ENCODE measurements around the gene GNS. TPM values are rescaled to one million over a fixed set of nuclear protein-coding genes. Genes with fewer than 3 reads are reported as not detected.
"Not testable (repeated sequence)": the region's sequence is repeated elsewhere in the genome, so short reads cannot be mapped to it uniquely, and the experiment has no call there.

GNS gene
- total and polyA plus RNA-seq, 2 of the 4 experiments (the other 2 are of a cell fraction): 60.4 to 80.7 TPM

DNA sequence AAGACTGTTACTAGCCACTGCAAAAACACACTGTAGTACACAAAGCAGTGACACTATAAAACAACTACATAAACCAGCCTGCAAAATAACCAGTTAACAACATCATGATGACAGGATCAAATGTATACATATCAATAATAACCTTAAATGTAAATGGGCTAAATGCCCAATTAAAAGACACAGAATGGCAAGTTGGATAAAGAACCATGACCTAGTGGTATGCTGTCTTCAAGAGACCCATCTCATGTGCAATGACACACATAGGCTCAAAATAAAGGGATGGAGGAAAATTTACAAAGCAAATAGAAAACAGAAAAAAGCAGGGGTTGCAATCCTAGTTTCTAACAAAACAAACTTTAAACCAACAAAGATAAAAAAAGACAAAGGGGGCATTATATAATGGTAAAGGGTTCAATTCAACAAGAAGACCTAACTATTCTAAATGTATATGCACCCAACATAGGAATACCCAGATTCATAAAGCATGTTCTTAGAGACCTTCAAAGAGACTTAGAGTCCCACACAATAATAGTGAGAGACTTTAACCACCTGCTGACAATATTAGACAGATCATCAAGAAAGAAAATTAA lies 16.0 kb upstream of the GNS start:
- H3K9me1 ChIP-seq (ENCODE audit: insufficient read depth, low read length); H3K18ac ChIP-seq (ENCODE audit: low read depth, low read length); H3K36me3 ChIP-seq (ENCODE audit: control insufficient read depth, insufficient read depth, low read length); H3K27ac ChIP-seq (ENCODE audit: insufficient read depth, low read length); H3K4ac ChIP-seq (ENCODE audit: low read depth, low read length); H2BK20ac ChIP-seq (ENCODE audit: low read depth, low read length); H3K4me2 ChIP-seq (ENCODE audit: low read depth, low read length); H3K23ac ChIP-seq (ENCODE audit: low read depth, low read length); H4K5ac ChIP-seq (ENCODE audit: low read depth, low read length); H3K9me3 ChIP-seq (ENCODE audit: control insufficient read depth, insufficient read depth, low read length); BruUV-seq (replicated peaks); H3K14ac ChIP-seq (replicated peaks; ENCODE audit: low read depth, low read length); H3K9ac ChIP-seq (ENCODE audit: low read depth, low read length); in situ Hi-C loops (cut with MboI; ENCODE audit: low sequenced_read_pairs); H3K79me1 ChIP-seq (ENCODE audit: low read depth in 1 of 2, low read length in 2 of 2); CTCF ChIA-PET; H2AK9ac ChIP-seq (replicated peaks; ENCODE audit: low read depth, low read length, poor library complexity); H4K91ac ChIP-seq (ENCODE audit: insufficient read depth, low read depth, low read length); ATAC-seq (ENCODE audit: low read depth); H3K56ac ChIP-seq (ENCODE audit: extremely low read depth, insufficient read depth, low read length); H2AK5ac ChIP-seq (ENCODE audit: low read depth, low read length); H2AFZ ChIP-seq (replicated peaks; ENCODE audit: low read length, poor library complexity); POLR2A ChIA-PET (ENCODE audit: unreplicated experiment); H4K8ac ChIP-seq (ENCODE audit: low read depth in 2 of 2, low read length in 2 of 2); H2BK5ac ChIP-seq (ENCODE audit: low read depth, low read length, poor library complexity, severe bottlenecking); DNase-seq; dilution Hi-C loops (cut with HindIII; ENCODE audit: low sequenced_read_pairs, unreplicated experiment); H2BK15ac ChIP-seq (ENCODE audit: low read depth, low read length); H3K4me3 ChIP-seq (ENCODE audit: insufficient read depth, low read depth, low read length); H3K4me1 ChIP-seq (ENCODE audit: control insufficient read depth, insufficient read depth, low read length); H2BK120ac ChIP-seq (ENCODE audit: low read depth, low read length); H4K20me1 ChIP-seq (ENCODE audit: insufficient read depth, low read length); intact Hi-C loops (cut with micrococcal nuclease): not testable (repeated sequence)
- H3K27me3 ChIP-seq (ENCODE audit: control insufficient read depth, insufficient read depth, low read length): peaks cover 22% of the 10 kb centered on the region

Data from IMR-90 (cell line).